ENCODE results near the gene IGF2BP2.

Gene IGF2BP2

DNA sequence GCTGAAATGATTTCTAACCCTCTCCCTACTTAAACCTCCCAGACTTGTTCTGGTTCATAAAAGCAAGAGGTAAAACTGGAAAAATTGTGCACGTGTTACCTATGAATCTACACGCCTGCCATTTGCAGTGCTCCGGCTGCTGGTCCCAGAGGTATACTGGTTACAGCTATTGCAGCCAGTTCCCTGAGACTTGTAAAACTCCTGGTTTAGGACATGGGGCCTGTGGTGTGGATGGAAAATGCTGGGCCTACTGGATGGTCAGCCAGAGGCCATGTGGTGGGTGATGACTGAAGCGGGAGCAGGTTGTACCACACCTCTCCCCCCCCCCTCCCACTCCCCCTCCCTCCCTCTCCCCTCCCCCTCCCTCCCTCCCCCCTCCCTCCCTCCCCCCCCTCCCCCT is 193.7 kb downstream of the IGF2BP2 start:
- no peak for FAIRE-seq

DNA sequence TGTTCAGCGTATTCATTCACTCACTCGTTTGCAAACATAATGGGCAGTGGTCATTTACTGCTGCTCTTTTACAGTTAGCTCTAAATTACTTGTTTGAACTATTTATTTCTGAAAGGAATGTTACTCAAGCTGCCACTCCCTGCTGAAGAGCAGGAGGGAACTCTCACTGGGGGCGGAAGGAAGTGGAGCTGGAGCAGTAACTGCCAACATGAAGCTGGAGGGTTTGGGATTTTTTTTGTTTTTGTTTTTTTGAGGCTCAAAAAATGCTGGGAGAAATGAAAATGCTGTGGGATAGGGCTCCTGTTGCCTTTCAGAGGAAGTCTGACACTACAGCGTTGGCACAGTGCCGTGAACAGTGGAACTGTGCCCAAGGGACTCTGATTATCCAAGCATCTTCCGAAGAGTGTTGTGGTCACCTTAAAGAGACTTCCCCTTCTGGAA is 194.6 kb downstream of the IGF2BP2 start:
- FAIRE-seq, result no peak

DNA sequence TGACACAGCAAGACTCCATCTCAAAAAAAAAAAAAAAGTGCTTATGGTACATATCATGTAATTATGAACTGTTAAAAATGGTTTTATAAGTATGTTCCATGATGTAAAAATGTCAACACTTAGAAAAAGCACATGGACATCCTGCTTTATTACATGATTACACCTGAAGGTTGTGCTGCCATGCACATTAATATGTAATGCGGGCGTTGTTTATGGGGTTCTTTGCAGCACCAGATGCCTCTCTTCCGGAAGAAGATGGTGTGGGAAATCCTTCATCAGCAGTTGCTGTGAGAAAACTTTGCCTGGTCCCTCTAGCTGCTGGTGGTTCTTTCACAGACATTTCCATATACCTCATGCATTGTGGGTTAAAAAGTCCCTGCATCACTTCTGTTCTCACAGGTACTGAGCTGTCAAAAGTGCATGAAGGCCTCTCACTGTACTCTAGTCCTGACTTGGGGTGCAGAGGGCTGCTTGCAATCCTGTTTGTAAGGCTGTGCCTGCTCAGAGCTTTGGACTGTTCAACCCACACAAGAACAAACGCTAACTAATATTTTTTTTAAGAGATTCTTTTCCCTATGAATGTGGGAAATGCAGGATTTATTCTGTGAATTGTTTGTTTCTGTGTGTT is 195.2 kb downstream of the IGF2BP2 start:
- FAIRE-seq, result no peak

DNA sequence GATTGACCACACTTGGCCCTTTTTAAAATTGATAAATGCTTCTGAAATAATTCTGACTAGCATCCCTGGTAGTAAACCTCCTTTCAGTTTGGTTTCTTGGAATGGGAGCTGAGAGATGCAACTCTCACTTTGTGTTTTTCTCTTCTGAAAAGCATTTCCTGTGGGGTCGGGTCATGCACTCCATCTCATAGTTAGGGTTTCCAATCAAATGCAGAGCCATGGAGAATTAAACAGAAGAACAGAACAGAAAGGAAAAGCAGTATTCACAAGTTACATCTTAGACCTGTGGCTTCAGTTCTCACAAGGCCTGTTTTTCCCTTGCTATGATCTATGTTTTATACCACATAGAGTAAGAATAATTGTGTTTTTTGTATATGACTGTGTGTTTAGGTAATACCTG is 199.1 kb downstream of the IGF2BP2 start:
- FAIRE-seq, result no peak

DNA sequence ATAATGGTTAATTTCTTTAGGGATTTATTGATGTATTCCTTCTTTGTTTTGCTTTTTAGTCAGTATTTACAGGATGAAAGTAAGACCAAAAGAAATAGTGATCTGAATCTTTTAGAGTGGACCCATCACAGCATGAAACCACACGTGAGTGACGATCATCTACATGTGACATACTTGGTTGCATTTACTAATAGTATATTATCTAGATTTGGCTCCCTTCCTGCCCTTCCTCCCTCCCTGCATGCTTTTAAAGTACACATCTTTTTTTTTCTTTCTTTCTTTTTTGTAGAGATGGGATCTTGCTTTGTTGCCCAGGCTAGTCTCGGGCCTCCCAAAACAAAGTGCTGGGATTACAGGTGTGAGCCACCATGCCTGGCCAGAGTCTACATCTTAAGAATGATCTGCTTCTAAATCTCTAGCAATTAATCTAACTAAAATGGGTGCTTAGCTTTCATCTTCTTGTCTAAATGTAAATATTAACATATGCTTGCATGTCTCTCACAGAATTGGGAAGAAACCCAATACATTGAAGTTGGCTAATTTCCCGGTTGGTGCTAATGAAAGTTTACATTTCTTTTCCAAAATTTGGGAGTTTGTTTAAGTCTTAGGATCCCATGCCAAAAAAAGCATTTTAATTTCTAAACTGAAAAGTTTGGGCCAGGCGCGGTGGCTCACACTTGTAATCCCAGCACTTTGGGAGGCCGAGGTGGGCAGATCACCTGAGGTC is 200.7 kb downstream of the IGF2BP2 start:
- no peak for FAIRE-seq

DNA sequence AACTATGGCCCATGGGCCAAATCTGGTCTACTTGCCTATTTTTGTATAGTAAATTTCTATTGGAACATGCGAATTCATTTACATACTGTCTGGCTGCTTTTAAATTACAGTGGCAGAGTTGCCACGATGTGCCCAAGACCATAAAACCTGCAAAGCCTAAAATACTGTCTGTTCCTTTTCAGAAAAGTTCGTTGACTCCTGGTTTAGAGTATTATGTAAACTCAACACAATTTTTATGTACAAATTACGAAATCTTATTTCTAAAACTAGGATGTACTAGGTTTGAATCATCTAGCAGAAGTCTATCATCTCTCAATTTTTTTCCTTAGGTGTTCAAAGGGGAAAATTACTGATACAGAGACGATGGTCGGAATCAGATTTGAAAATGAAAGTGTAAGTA is 211.8 kb downstream of the IGF2BP2 start:
- no peak for FAIRE-seq

DNA sequence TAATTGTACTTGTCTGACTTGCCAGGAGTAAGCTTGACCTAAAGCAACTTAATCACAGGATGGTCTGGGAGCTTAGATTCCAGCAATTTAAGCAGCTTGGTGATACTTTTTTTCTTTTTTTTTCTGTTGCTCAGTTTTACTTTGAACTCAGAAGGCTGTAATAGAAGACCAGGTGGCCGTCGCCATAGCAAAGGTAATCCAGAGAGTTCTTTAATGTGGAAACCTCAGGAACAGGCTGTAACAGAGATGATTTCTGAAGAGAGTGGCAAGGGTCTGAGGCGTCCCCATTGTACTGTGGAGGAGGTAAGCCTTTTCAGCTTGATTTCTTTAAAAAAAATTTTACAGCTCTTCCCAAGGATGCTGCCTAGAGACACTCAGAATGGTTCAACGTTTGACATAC is 218.6 kb downstream of the IGF2BP2 start:
- no peak for FAIRE-seq

DNA sequence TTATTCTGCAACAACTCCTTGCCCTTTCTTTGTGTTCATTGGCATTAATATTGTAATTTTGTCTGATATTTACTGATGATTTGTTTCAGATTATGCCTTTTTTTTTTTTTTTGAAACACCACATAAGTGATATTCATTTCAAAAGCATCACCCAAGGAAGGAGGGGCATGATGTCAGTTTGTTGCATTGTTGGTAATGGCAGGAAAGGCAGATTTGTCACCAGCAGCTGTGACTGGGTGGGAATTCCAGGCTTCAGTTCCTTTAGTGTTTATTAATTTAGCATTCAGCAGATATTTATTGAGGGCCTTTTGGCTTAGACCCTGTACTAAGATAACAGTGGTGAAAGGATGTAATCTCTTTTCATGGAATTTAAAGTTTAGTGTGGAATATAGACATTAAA is 219.3 kb downstream of the IGF2BP2 start:
- no peak for FAIRE-seq

DNA sequence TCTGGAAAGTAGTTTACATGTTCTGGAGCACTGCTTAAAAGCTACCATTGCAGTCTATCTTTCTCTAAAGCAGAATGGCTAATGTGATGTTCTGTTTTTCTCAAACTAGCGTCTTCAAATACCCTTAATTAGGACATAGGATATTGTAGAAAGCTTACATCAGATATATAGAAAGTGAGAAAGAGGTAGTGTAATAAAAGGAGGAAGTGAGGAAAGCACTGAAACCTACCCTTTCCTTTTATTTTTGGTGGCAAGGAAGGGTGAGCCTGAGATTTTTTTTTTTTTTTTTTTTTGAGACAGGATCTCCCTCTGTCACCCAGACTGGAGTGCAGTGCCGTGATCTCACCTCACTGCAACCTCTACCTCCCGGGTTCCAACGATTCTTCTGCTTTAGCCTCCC is 229.3 kb downstream of the IGF2BP2 start:
- no peak for FAIRE-seq

DNA sequence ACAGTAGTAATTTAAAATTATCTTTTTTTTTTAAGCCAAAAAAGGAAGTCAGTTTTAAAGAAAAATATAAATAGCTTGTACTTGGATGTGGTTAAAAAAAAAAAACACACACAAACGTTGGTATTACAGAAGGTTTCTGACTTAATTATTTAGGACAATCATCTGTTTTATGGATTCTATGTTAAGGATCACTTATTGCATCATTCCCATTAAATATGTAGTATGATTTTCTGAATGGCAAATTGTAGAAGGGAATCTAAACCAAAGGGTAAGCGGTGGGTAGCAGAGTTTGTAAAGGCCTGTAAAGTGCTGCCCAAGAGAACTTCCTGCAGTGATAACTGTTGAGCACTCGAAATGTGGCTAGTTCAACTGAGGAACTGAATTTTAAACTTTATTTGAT is 230.8 kb downstream of the IGF2BP2 start:
- no peak for FAIRE-seq

All from A204.1 (cell line).